ENCODE measurements around the gene GCK. TPM values are rescaled to one million over a fixed set of nuclear protein-coding genes. Genes with fewer than 3 reads are reported as not detected.

The GCK gene
- total and polyA plus RNA-seq, 8 donors: 0.57 to 18.2 (median 1.0) TPM

- ATAC-seq: peak in 3 of 4 donors; percentile 26 to 45 (median 29)
- peak within 1 kb of the TSS in 1 of 4 donors; percentile 17 for H3K27ac ChIP-seq
- no peak for FAIRE-seq
- intact Hi-C loops (cut with DNase I): no loop called here
- no peaks in the 10 kb centered on the region for H3K36me3 ChIP-seq
- H3K4me3 ChIP-seq: peak within 1 kb of the TSS in 2 of 4 donors; percentile 13 to 41
- H3K27me3 ChIP-seq: no peaks in the 10 kb centered on the region
- peak in 2 of 6 donors; percentile 30 to 63 for DNase-seq
- no peak for TF ChIP-seq CTCF (IDR thresholded peaks at IDR 0.05)
- 7 to 14% methylated on average over 41 to 79 of the region's 87 CpGs for WGBS, 2 donors
- H3K9me3 ChIP-seq: no peaks in the 10 kb centered on the region
- no peaks in the 10 kb centered on the region for H3K4me1 ChIP-seq
Observed at GRCh38 chr7:44103923-44104859, 85.0 kb downstream of the GCK start, which contains the start of gene AEBP1. Gene AEBP1, plus strand, starts transcription at chr7:44104345. Its CDS starts 321 bp downstream, at chr7:44104666.

- H3K36me3 ChIP-seq: no peaks in the 10 kb centered on the region
- H3K4me1 ChIP-seq: no peaks in the 10 kb centered on the region
- no peak overlapping the region for H3K27ac ChIP-seq
- intact Hi-C loops (cut with DNase I): no loop called here
- H3K27me3 ChIP-seq: no peaks in the 10 kb centered on the region
- ATAC-seq: no peak
- FAIRE-seq: no peak
- H3K4me3 ChIP-seq: no peak overlapping the region
- no peaks in the 10 kb centered on the region for H3K9me3 ChIP-seq
- WGBS, 2 donors: 73% methylated on average over 8 of the region's 8 CpGs
- no peak for TF ChIP-seq CTCF (IDR thresholded peaks at IDR 0.05)
- peak in 1 of 6 donors; percentile 55 for DNase-seq
Observed at GRCh38 chr7:44103566-44103922, 85.7 kb downstream of the GCK start.

GRCh38 chr7:44102846-44103565, 86.2 kb downstream of the GCK start:
- peak in 1 of 6 donors; percentile 10 for DNase-seq
- intact Hi-C loops (cut with DNase I): no loop called here
- no peaks in the 10 kb centered on the region for H3K36me3 ChIP-seq
- no peak overlapping the region for H3K4me3 ChIP-seq
- no peaks in the 10 kb centered on the region for H3K27me3 ChIP-seq
- H3K27ac ChIP-seq: no peak overlapping the region
- ATAC-seq: no peak
- no peak for TF ChIP-seq CTCF (IDR thresholded peaks at IDR 0.05)
- H3K9me3 ChIP-seq: no peaks in the 10 kb centered on the region
- no peak for FAIRE-seq
- H3K4me1 ChIP-seq: no peaks in the 10 kb centered on the region
- WGBS, 2 donors: 78 to 82% methylated on average over 8 of the region's 8 CpGs

GRCh38 chr7:44101966-44102845, 87.0 kb downstream of the GCK start:
- ATAC-seq (no peak), DNase-seq (no peak), FAIRE-seq (no peak)
- Histone ChIP-seq H3K4me3 (no peak overlapping the region), H3K27me3 (no peaks in the 10 kb centered on the region), H3K4me1 (no peaks in the 10 kb centered on the region), H3K27ac (no peak overlapping the region), H3K9me3 (no peaks in the 10 kb centered on the region), H3K36me3 (no peaks in the 10 kb centered on the region)
- intact Hi-C loops (cut with DNase I): no loop called here
- 86 to 88% methylated on average over 14 of the region's 14 CpGs for WGBS, 2 donors
- no peak for TF ChIP-seq CTCF (IDR thresholded peaks at IDR 0.05)
